Progenitor cell of endocrine pancreas (in vitro differentiated cells): Measurements from ENCODE around the gene ZNF33A. TPM values are rescaled to one million over a fixed set of nuclear protein-coding genes. Genes with fewer than 3 reads are reported as not detected.
A peak's percentile ranks its signal among the peaks of the same experiment; 100 is the strongest.
"Not testable (repeated sequence)": the region's sequence is repeated elsewhere in the genome, so short reads cannot be mapped to it uniquely, and the experiment has no call there.

Experiments
- DNase-seq: peaks from one replicate; pipeline ENCODE4 v3.0.0; 2021; ENCODE audit warnings: low spot score; ENCODE audit not compliant: unreplicated experiment
- H3K27ac Mint-ChIP-seq: 2 replicates; pipeline ENCODE4 v1.8.0; 2021; ENCODE audit warnings: mild to moderate bottlenecking, moderate library complexity, mixed read lengths
- H3K27me3 Mint-ChIP-seq: 2 replicates; pipeline ENCODE4 v1.8.0; 2021; ENCODE audit warnings: mixed read lengths
- H3K36me3 Mint-ChIP-seq: 2 replicates; pipeline ENCODE4 v1.8.0; 2022; ENCODE audit warnings: mixed read lengths; ENCODE audit not compliant: insufficient read depth
- H3K4me1 Mint-ChIP-seq: 2 replicates; pipeline ENCODE4 v1.8.0; 2021; ENCODE audit warnings: low read depth, mixed read lengths
- H3K4me3 Mint-ChIP-seq: 2 replicates; pipeline ENCODE4 v1.8.0; 2021; ENCODE audit warnings: low read depth, mild to moderate bottlenecking, moderate library complexity, mixed read lengths
- H3K9me3 Mint-ChIP-seq: 2 replicates; pipeline ENCODE4 v1.8.0; 2021; ENCODE audit warnings: low read depth, mixed read lengths
- total RNA-seq: library from RNA; stranded (reverse); gene quantifications from 2 replicates; pipeline ENCODE4 v1.2.1, GENCODE V29; 2021
- TF ChIP-seq, protein P1 (sequence below): fragments of 200-600 bp; sonication (generic); IDR thresholded peaks from one replicate; pipeline ENCODE4 v1.5.0; 2021; ENCODE audit warnings: antibody characterized with exemption, mild to moderate bottlenecking; ENCODE audit not compliant: unreplicated experiment

Gene ZNF33A
- total RNA-seq, 1 donor from 2014 or later: 54.8 TPM

- DNase-seq: no peak
- TF ChIP-seq, protein P1, sequence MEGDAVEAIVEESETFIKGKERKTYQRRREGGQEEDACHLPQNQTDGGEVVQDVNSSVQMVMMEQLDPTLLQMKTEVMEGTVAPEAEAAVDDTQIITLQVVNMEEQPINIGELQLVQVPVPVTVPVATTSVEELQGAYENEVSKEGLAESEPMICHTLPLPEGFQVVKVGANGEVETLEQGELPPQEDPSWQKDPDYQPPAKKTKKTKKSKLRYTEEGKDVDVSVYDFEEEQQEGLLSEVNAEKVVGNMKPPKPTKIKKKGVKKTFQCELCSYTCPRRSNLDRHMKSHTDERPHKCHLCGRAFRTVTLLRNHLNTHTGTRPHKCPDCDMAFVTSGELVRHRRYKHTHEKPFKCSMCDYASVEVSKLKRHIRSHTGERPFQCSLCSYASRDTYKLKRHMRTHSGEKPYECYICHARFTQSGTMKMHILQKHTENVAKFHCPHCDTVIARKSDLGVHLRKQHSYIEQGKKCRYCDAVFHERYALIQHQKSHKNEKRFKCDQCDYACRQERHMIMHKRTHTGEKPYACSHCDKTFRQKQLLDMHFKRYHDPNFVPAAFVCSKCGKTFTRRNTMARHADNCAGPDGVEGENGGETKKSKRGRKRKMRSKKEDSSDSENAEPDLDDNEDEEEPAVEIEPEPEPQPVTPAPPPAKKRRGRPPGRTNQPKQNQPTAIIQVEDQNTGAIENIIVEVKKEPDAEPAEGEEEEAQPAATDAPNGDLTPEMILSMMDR: no peak
- Mint-ChIP-seq H3K27ac (peak overlapping the region; percentile 99), H3K4me1 (peaks cover 2% of the 10 kb centered on the region), H3K9me3 (peaks cover 15% of the 10 kb centered on the region), H3K36me3 (no peaks in the 10 kb centered on the region), H3K27me3 (no peaks in the 10 kb centered on the region), H3K4me3 (peak overlapping the region; percentile 83)
Measured at GRCh38 chr10:37976880-37977203, 33.6 kb upstream of the ZNF33A start.

DNA sequence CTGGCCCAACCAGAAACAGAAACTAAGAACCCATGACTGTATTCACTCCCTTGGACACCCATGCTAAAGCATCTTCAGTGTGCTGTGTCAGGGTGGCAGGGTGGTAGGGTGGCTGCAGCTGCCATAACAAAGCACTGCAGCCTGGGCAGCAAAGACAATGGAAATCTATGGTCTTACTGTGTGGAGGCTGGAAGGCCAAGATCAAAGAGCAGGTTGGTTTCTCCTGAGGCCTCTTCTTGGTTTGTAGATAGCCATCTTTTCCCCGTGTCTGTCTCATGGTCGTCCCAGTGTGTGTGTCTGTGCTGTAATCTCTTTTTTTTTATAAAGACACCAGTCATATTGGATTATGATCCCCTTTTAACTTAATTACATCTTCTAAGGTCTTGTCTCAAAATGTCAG lies 18.8 kb upstream of the ZNF33A start:
- Mint-ChIP-seq H3K4me3 (no peak overlapping the region), H3K9me3 (peaks cover 24% of the 10 kb centered on the region), H3K27me3 (no peaks in the 10 kb centered on the region), H3K36me3 (peaks cover 1% of the 10 kb centered on the region), H3K27ac (no peak overlapping the region), H3K4me1 (no peaks in the 10 kb centered on the region)
- TF ChIP-seq, protein P1: no peak
- no peak for DNase-seq

- Mint-ChIP-seq H3K9me3 (peaks cover 22% of the 10 kb centered on the region), H3K4me1 (no peaks in the 10 kb centered on the region), H3K27ac (no peak overlapping the region), H3K36me3 (peaks cover 1% of the 10 kb centered on the region), H3K27me3 (no peaks in the 10 kb centered on the region), H3K4me3 (no peak overlapping the region)
- TF ChIP-seq, protein P1: no peak
- no peak for DNase-seq
Measured at GRCh38 chr10:37992083-37992482, 18.4 kb upstream of the ZNF33A start.

GRCh38 chr10:37998920-37999319 lies 11.6 kb upstream of the ZNF33A start:
- H3K4me3 Mint-ChIP-seq, H3K36me3 Mint-ChIP-seq, DNase-seq, H3K4me1 Mint-ChIP-seq, H3K27me3 Mint-ChIP-seq, H3K9me3 Mint-ChIP-seq, H3K27ac Mint-ChIP-seq: not testable (repeated sequence)

DNA sequence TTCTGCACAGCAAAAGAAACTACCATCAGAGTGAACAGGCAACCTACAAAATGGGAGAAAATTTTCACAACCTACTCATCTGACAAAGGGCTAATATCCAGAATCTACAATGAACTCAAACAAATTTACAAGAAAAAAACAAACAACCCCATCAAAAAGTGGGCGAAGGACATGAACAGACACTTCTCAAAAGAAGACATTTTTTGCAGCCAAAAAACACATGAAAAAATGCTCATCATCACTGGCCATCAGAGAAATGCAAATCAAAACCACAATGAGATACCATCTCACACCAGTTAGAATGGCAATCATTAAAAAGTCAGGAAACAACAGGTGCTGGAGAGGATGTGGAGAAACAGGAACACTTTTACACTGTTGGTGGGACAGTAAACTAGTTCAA lies 10.0 kb upstream of the ZNF33A start:
- DNase-seq, H3K4me3 Mint-ChIP-seq, H3K9me3 Mint-ChIP-seq, H3K27ac Mint-ChIP-seq, H3K27me3 Mint-ChIP-seq, H3K4me1 Mint-ChIP-seq, H3K36me3 Mint-ChIP-seq: not testable (repeated sequence)

- no peak overlapping the region for H3K27ac Mint-ChIP-seq
- H3K4me1 Mint-ChIP-seq: no peaks in the 10 kb centered on the region
- peaks cover 3% of the 10 kb centered on the region for H3K9me3 Mint-ChIP-seq
- TF ChIP-seq, protein P1: no peak
- H3K27me3 Mint-ChIP-seq: no peaks in the 10 kb centered on the region
- no peak for DNase-seq
- H3K4me3 Mint-ChIP-seq: no peak overlapping the region
- no peaks in the 10 kb centered on the region for H3K36me3 Mint-ChIP-seq
Measured at GRCh38 chr10:38003026-38003425, 7.4 kb upstream of the ZNF33A start.
